Stimulated activated CD8-positive, alpha-beta memory T cell treated with anti-CD3 and anti-CD28 coated beads, Interleukin-4, amount 100 ng/mL, for 4 hours (primary cell): Measurements from ENCODE around the gene FUOM.
"Not testable (repeated sequence)": the region's sequence is repeated elsewhere in the genome, so short reads cannot be mapped to it uniquely, and the experiment has no call there.

Experiments used
- DNase-seq, 2 donors: peaks; one replicate each; pipeline ENCODE4 v3.0.0-alpha.2; 2020; ENCODE audit warnings: low read depth in 2 of 2, low spot score in 1 of 2

Gene FUOM

GRCh38 chr10:133370030-133370786 lies 12.4 kb upstream of the FUOM start:
- no peak for DNase-seq

GRCh38 chr10:133368153-133368552 lies 10.3 kb upstream of the FUOM start:
- DNase-seq, result no peak

GRCh38 chr10:133367461-133367860 lies 9.6 kb upstream of the FUOM start:
- DNase-seq, result not testable (repeated sequence)

- DNase-seq, result no peak
Observed at GRCh38 chr10:133366751-133367150, 8.9 kb upstream of the FUOM start.

GRCh38 chr10:133366130-133366478 lies 8.3 kb upstream of the FUOM start:
- DNase-seq, result no peak

GRCh38 chr10:133365461-133366129 lies 7.8 kb upstream of the FUOM start:
- no peak for DNase-seq

GRCh38 chr10:133364645-133365431 lies 7.0 kb upstream of the FUOM start:
- no peak for DNase-seq

GRCh38 chr10:133362846-133363245 lies 5.0 kb upstream of the FUOM start:
- DNase-seq, result no peak

- no peak for DNase-seq
Observed at GRCh38 chr10:133361773-133362441, 4.1 kb upstream of the FUOM start.

- DNase-seq, result no peak
Observed at GRCh38 chr10:133361227-133361626, 3.4 kb upstream of the FUOM start.

- DNase-seq, result no peak
Observed at GRCh38 chr10:133359972-133360610, 2.3 kb upstream of the FUOM start.

- no peak for DNase-seq
Observed at GRCh38 chr10:133359554-133359971, 1.7 kb upstream of the FUOM start.

GRCh38 chr10:133358925-133359310 lies 1.1 kb upstream of the FUOM start:
- no peak for DNase-seq

GRCh38 chr10:133358162-133358924 lies 524 bp upstream of the FUOM start:
- DNase-seq, result no peak

GRCh38 chr10:133356549-133357284 lies 1.1 kb downstream of the FUOM start:
- no peak for DNase-seq

GRCh38 chr10:133355991-133356390 lies 1.8 kb downstream of the FUOM start:
- DNase-seq, result no peak

- DNase-seq, result no peak
Observed at GRCh38 chr10:133355266-133355665, 2.6 kb downstream of the FUOM start.

GRCh38 chr10:133354672-133355240 lies 3.1 kb downstream of the FUOM start:
- no peak for DNase-seq

- DNase-seq, result no peak
Observed at GRCh38 chr10:133353988-133354605, 3.7 kb downstream of the FUOM start.
